ENCODE results near the gene KIAA0753. TPM values are rescaled to one million over a fixed set of nuclear protein-coding genes. Genes with fewer than 3 reads are reported as not detected.
"Not testable (repeated sequence)": the region's sequence is repeated elsewhere in the genome, so short reads cannot be mapped to it uniquely, and the experiment has no call there.

The KIAA0753 gene
- polyA plus RNA-seq, 1 experiment = 11.5 TPM

DNA sequence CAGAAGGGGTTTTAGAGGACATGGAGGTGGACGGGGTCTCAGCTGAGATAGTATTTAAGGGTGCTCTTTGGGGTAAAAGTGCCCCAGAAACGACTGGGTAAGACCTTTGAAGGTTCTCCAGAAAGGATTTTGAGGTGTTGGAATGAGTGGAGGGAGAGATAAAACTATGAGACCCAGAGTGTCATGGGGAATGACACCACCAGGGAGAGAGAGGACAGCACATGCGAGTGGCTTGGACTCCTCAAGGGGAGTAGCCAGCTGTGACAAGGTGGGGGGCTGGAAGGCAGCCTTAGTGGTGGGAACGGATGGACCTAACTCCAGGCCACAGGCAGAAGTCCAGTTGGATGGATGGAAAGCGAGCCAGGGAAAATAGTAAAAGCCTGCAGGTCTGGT, 64.9 kb downstream of the KIAA0753 start:
- DNase-seq (ENCODE audit: low read depth, low spot score) = no peak
- no peak overlapping the region for H3K4me3 ChIP-seq (ENCODE audit: low read depth, low read length)
- ChIA-PET CTCF (no interaction called here), POLR2A (no interaction called here)
- peak overlapping the region; percentile 61 for H3K27ac ChIP-seq (ENCODE audit: low read depth, low read length)
- H3K27me3 ChIP-seq (ENCODE audit: control insufficient read depth, insufficient read depth, low read length) = no peaks in the 10 kb centered on the region
- TF ChIP-seq, protein P1, sequence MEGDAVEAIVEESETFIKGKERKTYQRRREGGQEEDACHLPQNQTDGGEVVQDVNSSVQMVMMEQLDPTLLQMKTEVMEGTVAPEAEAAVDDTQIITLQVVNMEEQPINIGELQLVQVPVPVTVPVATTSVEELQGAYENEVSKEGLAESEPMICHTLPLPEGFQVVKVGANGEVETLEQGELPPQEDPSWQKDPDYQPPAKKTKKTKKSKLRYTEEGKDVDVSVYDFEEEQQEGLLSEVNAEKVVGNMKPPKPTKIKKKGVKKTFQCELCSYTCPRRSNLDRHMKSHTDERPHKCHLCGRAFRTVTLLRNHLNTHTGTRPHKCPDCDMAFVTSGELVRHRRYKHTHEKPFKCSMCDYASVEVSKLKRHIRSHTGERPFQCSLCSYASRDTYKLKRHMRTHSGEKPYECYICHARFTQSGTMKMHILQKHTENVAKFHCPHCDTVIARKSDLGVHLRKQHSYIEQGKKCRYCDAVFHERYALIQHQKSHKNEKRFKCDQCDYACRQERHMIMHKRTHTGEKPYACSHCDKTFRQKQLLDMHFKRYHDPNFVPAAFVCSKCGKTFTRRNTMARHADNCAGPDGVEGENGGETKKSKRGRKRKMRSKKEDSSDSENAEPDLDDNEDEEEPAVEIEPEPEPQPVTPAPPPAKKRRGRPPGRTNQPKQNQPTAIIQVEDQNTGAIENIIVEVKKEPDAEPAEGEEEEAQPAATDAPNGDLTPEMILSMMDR (IDR thresholded peaks at IDR 0.05; ENCODE audit: low read depth, low read length) = no peak
- H3K9me3 ChIP-seq (ENCODE audit: control insufficient read depth, insufficient read depth, low read length) = no peaks in the 10 kb centered on the region; the same call in 1 of the 2 replicates

DNA sequence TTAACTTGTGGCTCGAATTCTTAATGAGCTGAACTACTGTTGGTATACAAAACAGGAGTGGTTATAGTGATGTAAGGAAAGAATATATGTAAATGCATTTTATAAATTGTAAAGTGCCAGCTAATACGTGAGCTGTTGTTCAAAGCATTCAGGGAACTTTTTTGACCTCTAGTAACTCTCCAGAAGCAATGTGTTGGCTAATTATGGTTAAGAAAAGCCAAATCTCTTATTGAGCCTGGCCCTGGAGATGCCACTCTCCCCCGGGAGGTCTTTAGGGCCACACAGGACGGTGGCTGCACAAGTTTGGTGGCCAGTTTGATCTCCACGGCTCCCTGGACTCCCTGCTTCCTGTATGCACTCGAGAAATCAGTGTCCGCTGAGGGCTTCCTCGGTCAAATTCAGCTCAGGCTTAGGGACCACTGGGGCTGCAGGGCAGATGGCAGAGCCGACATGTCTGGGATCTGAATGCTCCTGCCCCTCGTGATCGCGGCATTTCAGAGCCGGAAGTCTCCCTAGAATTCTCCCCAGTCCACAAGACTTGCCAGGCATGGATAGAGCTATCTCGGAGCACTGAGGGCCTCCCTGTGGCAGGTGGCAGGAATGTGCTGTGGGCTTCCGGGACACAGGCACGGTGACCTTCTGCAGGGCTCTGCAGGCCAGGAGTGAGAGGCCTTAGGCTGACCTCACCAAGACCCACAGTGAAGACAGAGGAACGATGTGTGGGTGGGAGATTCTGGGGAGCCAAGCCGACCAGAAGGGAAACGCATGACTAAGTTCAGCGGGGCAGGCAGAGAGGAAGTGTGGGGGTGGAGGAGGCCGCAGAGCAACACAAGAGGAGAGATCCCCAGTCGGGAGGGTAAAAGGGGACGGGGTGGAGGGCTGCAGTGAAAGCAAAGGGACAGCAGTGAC, 65.6 kb downstream of the KIAA0753 start:
- ChIA-PET POLR2A (no interaction called here), CTCF (no interaction called here)
- DNase-seq (ENCODE audit: low read depth, low spot score) = peak; percentile 16
- Histone ChIP-seq H3K27me3 (ENCODE audit: control insufficient read depth, insufficient read depth, low read length) (no peaks in the 10 kb centered on the region), H3K4me3 (ENCODE audit: low read depth, low read length) (no peak overlapping the region), H3K9me3 (ENCODE audit: control insufficient read depth, insufficient read depth, low read length) (no peaks in the 10 kb centered on the region; the same call in 1 of the 2 replicates), H3K27ac (ENCODE audit: low read depth, low read length) (peak overlapping the region; percentile 61)
- TF ChIP-seq, protein P1 (IDR thresholded peaks at IDR 0.05; ENCODE audit: low read depth, low read length) = peak; percentile 17; the same call in 1 of the 2 replicates

GRCh38 chr17:6573982-6574686, 66.4 kb downstream of the KIAA0753 start:
- ChIA-PET POLR2A (no interaction called here), CTCF (no interaction called here)
- Histone ChIP-seq H3K27ac (ENCODE audit: low read depth, low read length) (no peak overlapping the region), H3K27me3 (ENCODE audit: control insufficient read depth, insufficient read depth, low read length) (no peaks in the 10 kb centered on the region), H3K4me3 (ENCODE audit: low read depth, low read length) (no peak overlapping the region), H3K9me3 (ENCODE audit: control insufficient read depth, insufficient read depth, low read length) (no peaks in the 10 kb centered on the region; the same call in 1 of the 2 replicates)
- no peak for DNase-seq (ENCODE audit: low read depth, low spot score)
- TF ChIP-seq, protein P1 (IDR thresholded peaks at IDR 0.05; ENCODE audit: low read depth, low read length) = no peak

DNA sequence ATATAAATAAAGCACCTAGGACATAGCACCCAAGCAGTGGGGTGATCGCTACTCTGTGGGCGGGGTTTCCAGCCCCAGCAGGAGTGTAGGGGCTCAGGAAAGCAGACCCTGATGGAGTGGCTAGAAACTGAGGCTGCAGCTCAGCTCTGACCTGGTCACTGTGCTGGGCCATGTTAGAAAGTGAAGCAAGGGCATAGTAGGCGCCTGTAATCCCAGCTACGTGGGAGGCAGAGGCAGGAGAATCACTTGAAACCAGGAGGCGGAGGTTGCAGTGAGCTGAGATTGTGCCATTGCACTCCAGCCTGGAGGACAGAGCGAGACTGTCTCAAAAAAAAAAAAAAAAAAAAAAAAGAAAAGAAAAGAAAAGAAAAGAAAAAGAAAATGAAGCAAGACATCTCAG, 67.0 kb downstream of the KIAA0753 start:
- CTCF ChIA-PET; H3K4me3 ChIP-seq (ENCODE audit: low read depth, low read length); H3K27ac ChIP-seq (ENCODE audit: low read depth, low read length); DNase-seq (ENCODE audit: low read depth, low spot score); H3K27me3 ChIP-seq (ENCODE audit: control insufficient read depth, insufficient read depth, low read length); H3K9me3 ChIP-seq (ENCODE audit: control insufficient read depth, insufficient read depth, low read length); POLR2A ChIA-PET: not testable (repeated sequence)

DNA sequence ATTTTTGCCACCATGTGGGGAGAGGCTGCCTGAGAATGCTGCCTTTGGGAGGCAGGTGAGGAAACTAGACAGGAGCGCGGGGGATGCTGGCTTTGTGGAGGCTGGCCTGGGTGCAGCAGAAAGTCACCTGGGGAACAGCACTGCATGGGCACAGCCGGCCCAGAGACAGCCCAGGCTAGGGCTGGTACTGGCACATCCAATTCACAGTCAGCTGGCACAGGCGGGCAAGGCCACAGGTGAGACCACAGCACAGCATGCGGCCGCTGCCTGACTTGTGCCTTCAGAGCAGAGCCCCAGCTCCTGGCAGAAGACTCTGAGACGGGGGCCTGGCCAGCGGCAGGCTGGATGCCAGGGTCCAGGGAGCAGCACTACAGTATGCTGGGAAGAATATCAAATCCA, 67.5 kb downstream of the KIAA0753 start:
- CTCF ChIA-PET = no interaction called here

More for the DNA sequence above, 67.5 kb downstream of the KIAA0753 start:
- POLR2A ChIA-PET = no interaction called here
- DNase-seq (ENCODE audit: low read depth, low spot score) = no peak
- Histone ChIP-seq H3K27me3 (ENCODE audit: control insufficient read depth, insufficient read depth, low read length) (no peaks in the 10 kb centered on the region), H3K9me3 (ENCODE audit: control insufficient read depth, insufficient read depth, low read length) (no peaks in the 10 kb centered on the region; the same call in 1 of the 2 replicates), H3K4me3 (ENCODE audit: low read depth, low read length) (no peak overlapping the region), H3K27ac (ENCODE audit: low read depth, low read length) (no peak overlapping the region)
- TF ChIP-seq, protein P1 (IDR thresholded peaks at IDR 0.05; ENCODE audit: low read depth, low read length) = no peak

All from AG04450 (cell line).